Measurements from ENCODE around the gene CHD1L.
"Not testable (repeated sequence)": the region's sequence is repeated elsewhere in the genome, so short reads cannot be mapped to it uniquely, and the experiment has no call there.

The CHD1L gene

DNA sequence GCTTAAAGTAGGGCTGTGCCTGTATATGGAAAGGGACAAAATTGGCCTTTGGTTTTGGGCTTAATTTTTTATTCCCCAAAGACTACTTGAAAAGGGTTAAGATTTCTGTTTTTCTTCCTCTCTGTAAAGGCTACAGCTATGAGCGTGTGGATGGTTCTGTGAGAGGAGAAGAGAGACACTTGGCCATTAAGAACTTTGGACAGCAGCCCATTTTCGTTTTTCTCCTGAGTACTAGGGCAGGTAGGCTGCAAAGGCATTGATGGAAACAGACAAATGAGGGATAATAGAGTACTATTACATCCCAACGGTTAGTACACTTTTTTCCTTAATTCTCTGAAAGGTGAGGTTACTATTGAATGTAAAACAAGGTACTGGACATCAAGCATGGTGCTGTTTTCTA lies 29.6 kb downstream of the CHD1L start:
- no peak for DNase-seq

- DNase-seq, result peak; percentile 48
These were observed 31.2 kb downstream of the CHD1L start for GRCh38 chr1:147273409-147274336.

- no peak for DNase-seq
These were observed 39.5 kb downstream of the CHD1L start for GRCh38 chr1:147281950-147282349.

- no peak for DNase-seq
These were observed 40.5 kb downstream of the CHD1L start for GRCh38 chr1:147283011-147283410.

GRCh38 chr1:147287133-147287865 lies 44.8 kb downstream of the CHD1L start:
- DNase-seq, result no peak

DNA sequence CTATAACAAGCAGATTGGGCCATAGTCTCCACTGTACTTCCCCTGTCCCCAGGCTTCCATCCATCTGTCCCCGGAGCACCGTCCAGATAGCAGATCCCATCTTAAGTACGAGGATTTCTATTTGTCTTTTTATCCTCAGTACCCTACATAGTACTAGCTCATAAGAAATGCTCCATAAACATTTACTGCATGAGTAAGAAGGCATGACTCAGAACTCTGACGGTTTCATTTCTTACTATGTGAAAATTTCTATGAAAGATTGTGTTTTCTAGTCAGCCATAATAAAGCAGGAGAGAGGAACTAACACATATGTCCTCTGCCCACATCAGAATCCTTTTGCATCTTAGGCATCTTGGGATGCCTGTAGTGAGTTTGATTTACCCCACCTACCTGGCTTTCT lies 49.5 kb downstream of the CHD1L start:
- no peak for DNase-seq

- DNase-seq, result no peak
These were observed 50.3 kb downstream of the CHD1L start for GRCh38 chr1:147292631-147293251.

GRCh38 chr1:147297438-147297837 lies 55.0 kb downstream of the CHD1L start:
- no peak for DNase-seq

DNA sequence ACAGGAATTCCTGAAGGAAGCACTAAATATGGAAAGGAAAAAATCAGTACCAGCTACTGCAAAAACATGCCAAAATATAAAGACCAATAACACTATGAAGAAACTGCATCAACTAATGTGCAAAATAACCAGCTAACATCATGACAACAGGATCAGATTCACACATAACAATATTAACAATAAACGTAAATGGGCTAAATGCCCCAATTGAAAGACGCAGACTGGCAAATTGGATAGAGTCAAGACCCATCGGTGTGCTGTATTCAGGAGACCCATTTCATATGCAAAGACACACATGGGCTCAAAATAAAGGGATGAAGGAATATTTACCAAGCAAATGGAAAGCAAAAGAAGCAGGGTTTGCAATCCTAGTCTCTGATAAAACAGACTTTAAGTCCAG lies 63.3 kb downstream of the CHD1L start:
- not testable (repeated sequence) for DNase-seq

DNA sequence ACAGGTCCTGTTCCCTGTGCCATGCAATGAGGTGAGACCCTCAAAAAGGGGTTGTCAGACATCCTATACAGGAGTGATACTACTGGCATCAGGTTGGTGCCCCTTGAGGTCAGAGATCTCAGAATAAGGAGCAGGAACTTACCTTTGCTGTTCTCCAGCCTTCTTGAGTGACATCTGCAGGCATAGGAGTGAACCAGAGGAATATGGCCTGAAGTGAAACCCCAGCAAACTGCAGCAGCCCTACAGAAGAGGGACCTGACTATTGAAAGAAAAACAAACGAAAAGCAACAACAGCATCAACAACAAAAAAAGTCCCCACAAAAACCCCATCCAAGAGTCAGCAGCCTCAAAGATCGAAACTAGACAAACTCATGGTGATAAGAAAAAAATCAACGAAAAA lies 74.5 kb downstream of the CHD1L start:
- DNase-seq, result no peak

DNA sequence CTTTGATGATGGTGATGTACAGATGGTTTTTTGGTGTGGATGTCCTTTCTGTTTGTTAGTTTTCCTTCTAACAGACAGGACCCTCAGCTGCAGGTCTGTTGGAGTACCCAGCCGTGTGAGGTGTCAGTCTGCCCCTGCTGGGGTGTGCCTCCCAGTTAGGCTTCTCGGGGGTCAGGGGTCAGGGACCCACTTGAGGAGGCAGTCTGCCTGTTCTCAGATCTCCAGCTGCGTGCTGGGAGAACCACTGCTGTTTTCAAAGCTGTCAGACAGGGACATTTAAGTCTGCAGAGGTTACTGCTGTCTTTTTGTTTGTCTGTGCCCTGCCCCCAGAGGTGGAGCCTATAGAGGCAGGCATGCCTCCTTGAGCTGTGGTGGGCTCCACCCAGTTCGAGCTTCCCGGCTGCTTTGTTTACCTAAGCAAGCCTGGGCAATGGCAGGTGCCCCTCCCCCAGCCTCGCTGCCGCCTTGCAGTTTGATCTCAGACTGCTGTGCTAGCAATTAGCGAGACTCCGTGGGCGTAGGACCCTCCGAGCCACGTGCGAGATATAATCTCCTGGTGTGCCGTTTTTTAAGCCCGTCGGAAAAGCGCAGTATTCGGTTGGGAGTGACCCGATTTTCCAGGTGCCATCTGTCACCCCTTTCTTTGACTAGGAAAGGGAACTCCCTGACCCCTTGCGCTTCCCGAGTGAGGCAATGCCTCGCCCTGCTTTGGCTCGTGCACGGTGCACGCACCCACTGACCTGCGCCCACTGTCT lies 84.6 kb downstream of the CHD1L start:
- not testable (repeated sequence) for DNase-seq

- peak; percentile 71 for DNase-seq
These were observed 91.8 kb downstream of the CHD1L start for GRCh38 chr1:147334292-147334691.

DNA sequence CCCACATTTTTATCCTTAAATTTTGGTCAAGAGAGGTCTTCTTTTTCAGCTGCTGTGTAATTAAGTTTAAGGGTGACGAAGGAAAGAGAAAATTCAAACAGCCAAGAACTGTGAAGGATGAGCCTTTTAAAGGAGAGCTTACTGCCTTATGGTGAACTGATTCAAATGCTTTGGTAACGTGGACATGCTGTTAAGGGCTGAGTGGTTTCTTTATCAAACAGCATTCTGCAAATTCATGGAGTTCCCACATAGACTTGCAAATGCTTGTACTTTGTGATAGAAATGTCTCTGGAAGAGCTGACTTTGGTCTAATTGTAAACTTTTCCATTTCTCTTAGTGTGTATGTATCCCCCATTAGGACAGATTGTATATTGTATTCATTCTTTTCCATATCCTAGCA lies 93.8 kb downstream of the CHD1L start:
- no peak for DNase-seq

DNA sequence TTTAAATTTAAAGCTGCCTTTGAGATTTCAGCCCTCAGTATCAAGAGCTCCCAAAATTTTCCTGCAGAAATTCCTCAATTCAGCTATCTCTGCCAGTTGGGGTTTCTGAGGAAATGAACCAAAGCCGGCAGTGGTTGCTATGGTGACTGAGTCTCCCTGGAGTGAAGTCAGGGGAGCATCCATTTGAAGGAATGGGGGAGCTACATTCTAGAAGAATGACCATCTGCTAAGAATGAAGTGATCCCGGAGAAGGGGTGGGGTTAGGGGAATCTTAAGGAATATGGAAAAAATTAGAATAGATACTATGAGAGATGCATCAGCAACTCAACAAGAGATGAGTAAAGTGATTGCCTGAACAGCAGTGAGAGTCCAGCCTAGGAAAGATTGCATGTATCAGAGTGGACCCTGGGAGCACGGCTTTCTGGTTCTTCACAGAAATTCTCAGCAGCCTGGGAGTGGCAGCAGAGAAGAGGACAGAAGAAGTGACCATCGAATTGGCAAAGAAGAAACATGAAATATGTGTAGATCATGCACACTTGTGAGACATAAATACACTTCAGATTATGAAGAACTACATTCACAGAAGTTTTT lies 94.7 kb downstream of the CHD1L start:
- DNase-seq, result no peak

DNA sequence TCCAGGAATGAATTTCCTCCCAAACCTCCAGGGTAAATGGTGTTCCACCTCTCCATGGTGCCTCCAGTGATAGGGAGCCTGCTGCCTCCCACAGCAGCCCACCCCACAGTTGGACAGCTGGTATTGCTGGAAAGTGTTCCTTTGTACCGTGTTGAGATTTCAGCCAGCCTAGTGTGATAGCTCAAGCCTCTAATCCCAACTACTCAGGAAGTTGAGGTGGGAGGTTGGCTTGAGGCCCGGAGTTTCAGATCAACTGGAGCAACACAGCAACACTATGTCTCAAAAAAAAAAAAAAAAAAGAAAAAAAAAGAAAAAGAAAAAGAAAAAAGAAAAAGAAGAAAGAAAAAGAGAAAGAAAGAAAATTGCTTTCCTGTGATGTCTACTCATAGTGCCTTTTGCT lies 96.1 kb downstream of the CHD1L start:
- DNase-seq, result no peak

GRCh38 chr1:147341246-147341645 lies 98.8 kb downstream of the CHD1L start:
- DNase-seq, result no peak
